H1 (cell line): Measurements from ENCODE around the gene CACNA1D. TPM values are rescaled to one million over a fixed set of nuclear protein-coding genes. Genes with fewer than 3 reads are reported as not detected.

Experiments
- CTCF ChIA-PET: fragments of 300-600 bp; sonication (Branson Sonifier 250); formaldehyde crosslinking; loops from one replicate; lab custom pipeline; 2021; ENCODE audit not compliant: partially characterized antibody; lab: Charles Lee
- POLR2A ChIA-PET: fragments of 300-600 bp; sonication (Branson Sonifier 250); formaldehyde crosslinking; loops from one replicate; lab custom pipeline; 2021; ENCODE audit warnings: inconsistent platforms; ENCODE audit not compliant: partially characterized antibody; lab: Charles Lee
- DNase-seq, 2 experiments: peaks; one replicate each; pipeline versions ENCODE4 v3.0.0 to v3.0.0-alpha.2; 2010 to 2022; ENCODE audit warnings: low spot score in 2 of 2, low read depth in 1 of 2, mixed read lengths in 1 of 2
- FAIRE-seq: peaks from 2 replicates; lab custom pipeline; 2011; peaks lifted over from hg19 to GRCh38; lab: Jason Lieb, UNC
- H2AFZ ChIP-seq: 2 replicates; pipeline ENCODE4 v1.8.1; 2012; ENCODE audit warnings: low read length, inconsistent platforms
- H2AK5ac ChIP-seq: 2 replicates; pipeline ENCODE4 v1.6.1; 2013; ENCODE audit warnings: low read depth, low read length
- H2BK120ac ChIP-seq: replicated peaks from 2 replicates; pipeline ENCODE3; 2013; ENCODE audit warnings: low read depth, low read length, inconsistent platforms
- H2BK12ac ChIP-seq: 2 replicates; pipeline ENCODE4 v1.6.1; 2013; ENCODE audit warnings: low read depth, low read length
- H2BK15ac ChIP-seq: 2 replicates; pipeline ENCODE4 v1.6.1; 2013; ENCODE audit warnings: low read length
- H2BK20ac ChIP-seq: 2 replicates; pipeline ENCODE4 v1.6.1; 2013; ENCODE audit warnings: low read length
- H2BK5ac ChIP-seq: 2 replicates; pipeline ENCODE4 v1.6.1; 2013; ENCODE audit warnings: low read depth, low read length
- H3K14ac ChIP-seq: 2 replicates; pipeline ENCODE4 v1.6.1; 2013; ENCODE audit warnings: inconsistent platforms; ENCODE audit not compliant: insufficient read length
- H3K18ac ChIP-seq: 2 replicates; pipeline ENCODE4 v1.6.1; 2013; ENCODE audit warnings: low read length; ENCODE audit errors: extremely low read depth
- H3K23ac ChIP-seq: 2 replicates; pipeline ENCODE4 v1.6.1; 2013; ENCODE audit warnings: inconsistent platforms; ENCODE audit not compliant: insufficient read length
- H3K23me2 ChIP-seq: 2 replicates; pipeline ENCODE4 v1.6.1; 2013; ENCODE audit warnings: low read depth, low read length
- H3K27ac ChIP-seq: 2 replicates; pipeline ENCODE4 v1.6.1; 2011; ENCODE audit warnings: low read depth, low read length, inconsistent platforms
- H3K27me3 ChIP-seq, 4 experiments: replicated peaks in 1 of 4; 1 replicate in 1 of 4; 2 replicates in 3 of 4; pipeline versions ENCODE4 v1.6.1 to v1.8.1; 2011 to 2013; ENCODE audit warnings: low read length in 3 of 4, mild to moderate bottlenecking in 3 of 4, inconsistent platforms in 2 of 4, mixed read lengths in 2 of 4, moderate library complexity in 1 of 4; ENCODE audit not compliant: control insufficient read depth in 3 of 4, insufficient read depth in 3 of 4; ENCODE audit errors: extremely low read depth in 1 of 4
- H3K36me3 ChIP-seq, 4 experiments: 2 replicates each; pipeline versions ENCODE4 v1.6.1 to v1.8.1; 2011 to 2013; ENCODE audit warnings: mild to moderate bottlenecking in 4 of 4, low read length in 3 of 4, moderate library complexity in 2 of 4, control low read depth in 1 of 4, inconsistent platforms in 1 of 4; ENCODE audit not compliant: insufficient read depth in 4 of 4, control insufficient read depth in 2 of 4
- H3K4ac ChIP-seq: replicated peaks from 2 replicates; pipeline ENCODE3; 2013; ENCODE audit warnings: low read length, low read depth, mixed read lengths, inconsistent platforms; ENCODE audit not compliant: insufficient read length
- H3K4me1 ChIP-seq, 4 experiments: replicated peaks in 1 of 4; 1 replicate in 1 of 4; 2 replicates in 3 of 4; pipeline versions ENCODE4 v1.6.1 to v1.8.1; 2011 to 2013; ENCODE audit warnings: low read length in 3 of 4, inconsistent platforms in 2 of 4, mixed read lengths in 1 of 4; ENCODE audit not compliant: insufficient read depth in 4 of 4, control insufficient read depth in 3 of 4
- H3K4me2 ChIP-seq, 2 experiments: 2 replicates each; pipeline versions ENCODE4 v1.6.1 to v1.8.1; 2011 to 2013; ENCODE audit warnings: low read depth in 2 of 2, low read length in 2 of 2, control low read depth in 1 of 2, inconsistent platforms in 1 of 2, mild to moderate bottlenecking in 1 of 2; ENCODE audit not compliant: insufficient read depth in 1 of 2
- H3K4me3 ChIP-seq, 4 experiments: fragments of 200-600, 300-600 bp in 1 of 4; sonication (generic), shearing (Covaris generic), sonication (Bioruptor Twin) in 1 of 4; 2 replicates each; pipeline versions ENCODE4 v1.5.1 to v1.8.1; 2011 to 2016; ENCODE audit warnings: low read length in 4 of 4, low read depth in 3 of 4, control low read depth in 2 of 4, inconsistent platforms in 2 of 4, mild to moderate bottlenecking in 2 of 4, mixed read lengths in 1 of 4, moderate library complexity in 1 of 4; ENCODE audit not compliant: insufficient read depth in 2 of 4; ENCODE audit errors: extremely low read depth in 1 of 4
- H3K56ac ChIP-seq: replicated peaks from 2 replicates; pipeline ENCODE3; 2013; ENCODE audit warnings: low read depth, mild to moderate bottlenecking, mixed read lengths, low read length, inconsistent platforms; ENCODE audit not compliant: insufficient read length
- H3K79me1 ChIP-seq: 2 replicates; pipeline ENCODE4 v1.6.1; 2013; ENCODE audit warnings: low read depth, low read length, control low read depth
- H3K79me2 ChIP-seq, 2 experiments: 2 replicates each; pipeline versions ENCODE4 v1.6.1 to v1.8.1; 2012 to 2013; ENCODE audit warnings: low read length in 2 of 2, mild to moderate bottlenecking in 2 of 2, inconsistent platforms in 1 of 2; ENCODE audit not compliant: insufficient read depth in 2 of 2, control insufficient read depth in 1 of 2
- H3K9ac ChIP-seq, 4 experiments: replicated peaks in 1 of 4; 1 replicate in 1 of 4; 2 replicates in 3 of 4; pipeline versions ENCODE4 v1.6.1 to v1.8.1; 2011 to 2013; ENCODE audit warnings: low read depth in 3 of 4, low read length in 3 of 4, control low read depth in 2 of 4, mild to moderate bottlenecking in 2 of 4, moderate library complexity in 2 of 4, inconsistent platforms in 1 of 4; ENCODE audit errors: extremely low read depth in 1 of 4
- H3K9me3 ChIP-seq, 2 experiments: 2 replicates each; pipeline versions ENCODE4 v1.6.1 to v1.8.1; 2012 to 2013; ENCODE audit warnings: mild to moderate bottlenecking in 2 of 2, moderate library complexity in 2 of 2, control low read depth in 1 of 2, inconsistent platforms in 1 of 2, low read depth in 1 of 2, low read length in 1 of 2, mixed read lengths in 1 of 2; ENCODE audit not compliant: insufficient read depth in 2 of 2
- H4K20me1 ChIP-seq, 2 experiments: replicated peaks in 1 of 2; 2 replicates each; pipeline versions ENCODE3 to v1.8.1; 2011 to 2013; ENCODE audit warnings: inconsistent platforms in 2 of 2, low read length in 2 of 2, mild to moderate bottlenecking in 1 of 2; ENCODE audit not compliant: insufficient read depth in 2 of 2, control insufficient read depth in 1 of 2
- H4K5ac ChIP-seq: 2 replicates; pipeline ENCODE4 v1.6.1; 2013; ENCODE audit warnings: low read length, low read depth, mixed read lengths, inconsistent platforms; ENCODE audit not compliant: insufficient read length
- H4K8ac ChIP-seq: 2 replicates; pipeline ENCODE4 v1.8.0; 2013; ENCODE audit warnings: mild to moderate bottlenecking, moderate library complexity, low read length, inconsistent platforms; ENCODE audit not compliant: insufficient read depth; ENCODE audit errors: extremely low read depth
- H4K91ac ChIP-seq: replicated peaks from 2 replicates; pipeline ENCODE3; 2013; ENCODE audit warnings: low read length, mixed read lengths, inconsistent platforms; ENCODE audit not compliant: insufficient read length
- CTBP2 ChIP-seq: IDR thresholded peaks from 2 replicates; pipeline ENCODE4 v1.7.0; 2011; ENCODE audit warnings: borderline replicate concordance, mild to moderate bottlenecking, moderate library complexity, mixed read lengths, low read length; ENCODE audit not compliant: insufficient read depth, insufficient read length
- TCF12 ChIP-seq: IDR thresholded peaks from 2 replicates; pipeline ENCODE4 v1.6.1; 2011; ENCODE audit warnings: low read depth, mild to moderate bottlenecking, low read length
- polyA plus RNA-seq, 7 experiments: library from polyadenylated mRNA; depleted of rRNA in 3 of 7; stranded (reverse) in 5 of 7; unstranded in 2 of 7; fragments of >200 nt in 5 of 7; fragments of 200-250 nt in 2 of 7; gene quantifications; 1 replicate in 5 of 7; 2 replicates in 1 of 7; 4 replicates in 1 of 7; pipeline versions ENCODE4 v1.2.1 to v1.2.3, GENCODE V29; 2011 to 2013; ENCODE audit warnings: missing spikeins in 2 of 7, mixed read lengths in 2 of 7
- total RNA-seq: library from RNA; stranded (reverse); fragmentation: NEBNext Ultra II Directional; extraction: Animal tissue kit (Norgen Biotek cat#: 25700); gene quantifications from 2 replicates; pipeline ENCODE4 v1.2.1, GENCODE V29; 2021

The CACNA1D gene
- total and polyA plus RNA-seq, 2 of the 8 experiments (the other 6 are each of a cell fraction or from before 2014, with no cell fraction given) = 2.0 to 2.9 TPM

- no peak overlapping the region for H3K14ac ChIP-seq
- H3K9me3 ChIP-seq = no peaks in the 10 kb centered on the region
- H3K4ac ChIP-seq = no peak overlapping the region
- H3K4me2 ChIP-seq = no peak overlapping the region
- no peak overlapping the region for H3K4me3 ChIP-seq
- no peaks in the 10 kb centered on the region for H4K20me1 ChIP-seq
- H3K27ac ChIP-seq = no peak overlapping the region
- ChIA-PET CTCF (interaction anchor here (1.4 kb wide), 1 partner anchor 9 kb away, joined by 3 read pairs; no protein-coding TSS in a partner anchor), POLR2A (no interaction called here)
- H2BK15ac ChIP-seq = no peak overlapping the region
- TF ChIP-seq TCF12 = no peak
- no peak for TF ChIP-seq CTBP2
- H3K36me3 ChIP-seq = no peaks in the 10 kb centered on the region
- no peaks in the 10 kb centered on the region for H3K79me2 ChIP-seq
- H3K27me3 ChIP-seq = no peaks in the 10 kb centered on the region; a peak in 1 of 7 replicates
- no peak overlapping the region for H2BK20ac ChIP-seq
- no peaks in the 10 kb centered on the region; the same call in 1 of the 2 replicates for H3K23me2 ChIP-seq
- DNase-seq (no peak), FAIRE-seq (no peak)
- H2AK5ac ChIP-seq = no peak overlapping the region
- H2BK120ac ChIP-seq = no peak overlapping the region
- no peak overlapping the region for H2BK12ac ChIP-seq
- no peak overlapping the region for H4K5ac ChIP-seq
- H3K23ac ChIP-seq = no peak overlapping the region
- no peak overlapping the region for H2AFZ ChIP-seq
- no peak overlapping the region for H3K56ac ChIP-seq
- H4K8ac ChIP-seq = no peak overlapping the region
- no peak overlapping the region for H3K9ac ChIP-seq
- H2BK5ac ChIP-seq = no peak overlapping the region
- no peaks in the 10 kb centered on the region for H3K79me1 ChIP-seq
- peaks cover 0 to 3% (median 0%) of the 10 kb centered on the region in 4 experiments; a peak in 2 of 7 replicates for H3K4me1 ChIP-seq
- no peak overlapping the region for H4K91ac ChIP-seq
- H3K18ac ChIP-seq = no peak overlapping the region
Observed at GRCh38 chr3:53506763-53507145, 12.3 kb downstream of the CACNA1D start.
